GM12801 (cell line): Measurements from ENCODE around the gene EGFR.

Experiments used
- CTCF ChIP-seq: IDR thresholded peaks from one replicate; pipeline ENCODE4 v1.5.1; 2011; ENCODE audit warnings: control low read depth; ENCODE audit not compliant: insufficient read length; ENCODE audit errors: extremely low read depth

EGFR gene

DNA sequence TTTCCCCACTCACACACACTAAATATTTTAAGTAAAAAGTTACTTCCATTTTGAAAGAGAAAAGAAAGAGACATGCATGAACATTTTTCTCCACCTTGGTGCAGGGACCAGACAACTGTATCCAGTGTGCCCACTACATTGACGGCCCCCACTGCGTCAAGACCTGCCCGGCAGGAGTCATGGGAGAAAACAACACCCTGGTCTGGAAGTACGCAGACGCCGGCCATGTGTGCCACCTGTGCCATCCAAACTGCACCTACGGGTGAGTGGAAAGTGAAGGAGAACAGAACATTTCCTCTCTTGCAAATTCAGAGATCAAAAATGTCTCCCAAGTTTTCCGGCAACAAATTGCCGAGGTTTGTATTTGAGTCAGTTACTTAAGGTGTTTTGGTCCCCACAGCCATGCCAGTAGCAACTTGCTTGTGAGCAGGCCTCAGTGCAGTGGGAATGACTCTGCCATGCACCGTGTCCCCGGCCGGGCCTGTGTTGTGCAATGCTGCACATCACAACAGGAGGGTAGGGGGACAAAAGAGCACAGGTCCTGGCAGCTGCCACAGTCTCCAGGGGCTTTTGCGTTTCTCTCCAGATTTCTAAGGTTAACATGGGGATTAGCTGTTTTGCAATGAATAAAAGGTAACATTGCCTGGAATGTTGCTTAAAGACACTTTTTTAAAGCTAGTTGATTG lies 146.5 kb downstream of the EGFR start:
- no peak for TF ChIP-seq CTCF

- TF ChIP-seq CTCF: no peak
Observed at GRCh38 chr7:55170335-55171069, 151.7 kb downstream of the EGFR start.

DNA sequence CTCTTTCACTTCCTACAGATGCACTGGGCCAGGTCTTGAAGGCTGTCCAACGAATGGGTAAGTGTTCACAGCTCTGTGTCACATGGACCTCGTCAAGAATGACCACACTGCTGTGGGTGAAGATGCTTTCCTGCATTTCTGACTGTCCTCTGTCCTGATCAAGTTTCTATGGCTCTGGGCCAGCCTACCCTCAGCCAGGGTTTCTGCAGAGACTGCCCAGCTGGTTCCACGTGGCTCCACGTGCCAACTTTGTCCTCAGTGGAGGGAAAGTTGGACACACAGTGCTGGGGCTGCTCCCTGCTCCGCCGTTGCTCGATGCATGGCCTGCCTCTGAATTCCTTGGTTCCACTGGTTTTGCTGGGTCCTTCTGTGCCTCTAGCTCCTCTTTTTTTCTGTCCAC lies 152.3 kb downstream of the EGFR start:
- no peak for TF ChIP-seq CTCF

DNA sequence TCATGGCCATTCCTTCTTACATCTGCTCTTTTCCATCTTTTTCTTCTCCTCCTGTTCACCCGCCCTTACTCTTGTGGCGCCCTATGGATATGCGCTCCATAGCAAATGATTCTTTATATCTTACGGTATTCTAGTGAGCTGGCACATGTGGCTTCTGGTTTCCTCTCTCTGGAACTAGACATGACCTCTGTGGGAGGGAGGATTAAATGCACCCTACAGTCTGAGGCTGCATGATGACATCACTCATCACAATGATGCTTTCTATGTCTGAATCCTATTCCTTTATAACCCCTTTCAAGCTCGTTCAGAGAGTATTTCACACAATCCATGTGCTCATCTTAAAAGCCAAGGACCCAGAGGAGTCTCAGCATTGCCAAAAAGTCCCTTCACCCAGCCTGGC lies 153.3 kb downstream of the EGFR start:
- TF ChIP-seq CTCF: no peak

- no peak for TF ChIP-seq CTCF
Observed at GRCh38 chr7:55172881-55173609, 154.2 kb downstream of the EGFR start.

DNA sequence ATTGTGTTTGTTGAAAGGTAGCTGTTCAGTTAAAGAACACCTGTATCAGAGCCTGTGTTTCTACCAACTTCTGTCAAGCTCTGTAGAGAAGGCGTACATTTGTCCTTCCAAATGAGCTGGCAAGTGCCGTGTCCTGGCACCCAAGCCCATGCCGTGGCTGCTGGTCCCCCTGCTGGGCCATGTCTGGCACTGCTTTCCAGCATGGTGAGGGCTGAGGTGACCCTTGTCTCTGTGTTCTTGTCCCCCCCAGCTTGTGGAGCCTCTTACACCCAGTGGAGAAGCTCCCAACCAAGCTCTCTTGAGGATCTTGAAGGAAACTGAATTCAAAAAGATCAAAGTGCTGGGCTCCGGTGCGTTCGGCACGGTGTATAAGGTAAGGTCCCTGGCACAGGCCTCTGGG lies 154.9 kb downstream of the EGFR start:
- no peak for TF ChIP-seq CTCF

- no peak for TF ChIP-seq CTCF
Observed at GRCh38 chr7:55174456-55174855, 155.6 kb downstream of the EGFR start.
